H1 (cell line): Measurements from ENCODE around the gene STIM1. TPM values are rescaled to one million over a fixed set of nuclear protein-coding genes. Genes with fewer than 3 reads are reported as not detected.
"Not testable (repeated sequence)": the region's sequence is repeated elsewhere in the genome, so short reads cannot be mapped to it uniquely, and the experiment has no call there.

Experiments
- CTCF ChIA-PET: fragments of 300-600 bp; sonication (Branson Sonifier 250); formaldehyde crosslinking; loops from one replicate; lab custom pipeline; 2021; ENCODE audit not compliant: partially characterized antibody; lab: Charles Lee
- POLR2A ChIA-PET: fragments of 300-600 bp; sonication (Branson Sonifier 250); formaldehyde crosslinking; loops from one replicate; lab custom pipeline; 2021; ENCODE audit warnings: inconsistent platforms; ENCODE audit not compliant: partially characterized antibody; lab: Charles Lee
- DNase-seq, 2 experiments: peaks; one replicate each; pipeline versions ENCODE4 v3.0.0 to v3.0.0-alpha.2; 2010 to 2022; ENCODE audit warnings: low spot score in 2 of 2, low read depth in 1 of 2, mixed read lengths in 1 of 2
- FAIRE-seq: peaks from 2 replicates; lab custom pipeline; 2011; peaks lifted over from hg19 to GRCh38; lab: Jason Lieb, UNC
- H2AFZ ChIP-seq: 2 replicates; pipeline ENCODE4 v1.8.1; 2012; ENCODE audit warnings: low read length, inconsistent platforms
- H2AK5ac ChIP-seq: 2 replicates; pipeline ENCODE4 v1.6.1; 2013; ENCODE audit warnings: low read depth, low read length
- H2BK120ac ChIP-seq: replicated peaks from 2 replicates; pipeline ENCODE3; 2013; ENCODE audit warnings: low read depth, low read length, inconsistent platforms
- H2BK12ac ChIP-seq: 2 replicates; pipeline ENCODE4 v1.6.1; 2013; ENCODE audit warnings: low read depth, low read length
- H2BK15ac ChIP-seq: 2 replicates; pipeline ENCODE4 v1.6.1; 2013; ENCODE audit warnings: low read length
- H2BK20ac ChIP-seq: 2 replicates; pipeline ENCODE4 v1.6.1; 2013; ENCODE audit warnings: low read length
- H2BK5ac ChIP-seq: 2 replicates; pipeline ENCODE4 v1.6.1; 2013; ENCODE audit warnings: low read depth, low read length
- H3K14ac ChIP-seq: 2 replicates; pipeline ENCODE4 v1.6.1; 2013; ENCODE audit warnings: inconsistent platforms; ENCODE audit not compliant: insufficient read length
- H3K18ac ChIP-seq: 2 replicates; pipeline ENCODE4 v1.6.1; 2013; ENCODE audit warnings: low read length; ENCODE audit errors: extremely low read depth
- H3K23ac ChIP-seq: 2 replicates; pipeline ENCODE4 v1.6.1; 2013; ENCODE audit warnings: inconsistent platforms; ENCODE audit not compliant: insufficient read length
- H3K23me2 ChIP-seq: 2 replicates; pipeline ENCODE4 v1.6.1; 2013; ENCODE audit warnings: low read depth, low read length
- H3K27ac ChIP-seq: 2 replicates; pipeline ENCODE4 v1.6.1; 2011; ENCODE audit warnings: low read depth, low read length, inconsistent platforms
- H3K27me3 ChIP-seq, 4 experiments: replicated peaks in 1 of 4; 1 replicate in 1 of 4; 2 replicates in 3 of 4; pipeline versions ENCODE4 v1.6.1 to v1.8.1; 2011 to 2013; ENCODE audit warnings: low read length in 3 of 4, mild to moderate bottlenecking in 3 of 4, inconsistent platforms in 2 of 4, mixed read lengths in 2 of 4, moderate library complexity in 1 of 4; ENCODE audit not compliant: control insufficient read depth in 3 of 4, insufficient read depth in 3 of 4; ENCODE audit errors: extremely low read depth in 1 of 4
- H3K36me3 ChIP-seq, 4 experiments: 2 replicates each; pipeline versions ENCODE4 v1.6.1 to v1.8.1; 2011 to 2013; ENCODE audit warnings: mild to moderate bottlenecking in 4 of 4, low read length in 3 of 4, moderate library complexity in 2 of 4, control low read depth in 1 of 4, inconsistent platforms in 1 of 4; ENCODE audit not compliant: insufficient read depth in 4 of 4, control insufficient read depth in 2 of 4
- H3K4ac ChIP-seq: replicated peaks from 2 replicates; pipeline ENCODE3; 2013; ENCODE audit warnings: low read length, low read depth, mixed read lengths, inconsistent platforms; ENCODE audit not compliant: insufficient read length
- H3K4me1 ChIP-seq, 4 experiments: replicated peaks in 1 of 4; 1 replicate in 1 of 4; 2 replicates in 3 of 4; pipeline versions ENCODE4 v1.6.1 to v1.8.1; 2011 to 2013; ENCODE audit warnings: low read length in 3 of 4, inconsistent platforms in 2 of 4, mixed read lengths in 1 of 4; ENCODE audit not compliant: insufficient read depth in 4 of 4, control insufficient read depth in 3 of 4
- H3K4me2 ChIP-seq, 2 experiments: 2 replicates each; pipeline versions ENCODE4 v1.6.1 to v1.8.1; 2011 to 2013; ENCODE audit warnings: low read depth in 2 of 2, low read length in 2 of 2, control low read depth in 1 of 2, inconsistent platforms in 1 of 2, mild to moderate bottlenecking in 1 of 2; ENCODE audit not compliant: insufficient read depth in 1 of 2
- H3K4me3 ChIP-seq, 4 experiments: fragments of 200-600, 300-600 bp in 1 of 4; sonication (generic), shearing (Covaris generic), sonication (Bioruptor Twin) in 1 of 4; 2 replicates each; pipeline versions ENCODE4 v1.5.1 to v1.8.1; 2011 to 2016; ENCODE audit warnings: low read length in 4 of 4, low read depth in 3 of 4, control low read depth in 2 of 4, inconsistent platforms in 2 of 4, mild to moderate bottlenecking in 2 of 4, mixed read lengths in 1 of 4, moderate library complexity in 1 of 4; ENCODE audit not compliant: insufficient read depth in 2 of 4; ENCODE audit errors: extremely low read depth in 1 of 4
- H3K56ac ChIP-seq: replicated peaks from 2 replicates; pipeline ENCODE3; 2013; ENCODE audit warnings: low read depth, mild to moderate bottlenecking, mixed read lengths, low read length, inconsistent platforms; ENCODE audit not compliant: insufficient read length
- H3K79me1 ChIP-seq: 2 replicates; pipeline ENCODE4 v1.6.1; 2013; ENCODE audit warnings: low read depth, low read length, control low read depth
- H3K79me2 ChIP-seq, 2 experiments: 2 replicates each; pipeline versions ENCODE4 v1.6.1 to v1.8.1; 2012 to 2013; ENCODE audit warnings: low read length in 2 of 2, mild to moderate bottlenecking in 2 of 2, inconsistent platforms in 1 of 2; ENCODE audit not compliant: insufficient read depth in 2 of 2, control insufficient read depth in 1 of 2
- H3K9ac ChIP-seq, 4 experiments: replicated peaks in 1 of 4; 1 replicate in 1 of 4; 2 replicates in 3 of 4; pipeline versions ENCODE4 v1.6.1 to v1.8.1; 2011 to 2013; ENCODE audit warnings: low read depth in 3 of 4, low read length in 3 of 4, control low read depth in 2 of 4, mild to moderate bottlenecking in 2 of 4, moderate library complexity in 2 of 4, inconsistent platforms in 1 of 4; ENCODE audit errors: extremely low read depth in 1 of 4
- H3K9me3 ChIP-seq, 2 experiments: 2 replicates each; pipeline versions ENCODE4 v1.6.1 to v1.8.1; 2012 to 2013; ENCODE audit warnings: mild to moderate bottlenecking in 2 of 2, moderate library complexity in 2 of 2, control low read depth in 1 of 2, inconsistent platforms in 1 of 2, low read depth in 1 of 2, low read length in 1 of 2, mixed read lengths in 1 of 2; ENCODE audit not compliant: insufficient read depth in 2 of 2
- H4K20me1 ChIP-seq, 2 experiments: replicated peaks in 1 of 2; 2 replicates each; pipeline versions ENCODE3 to v1.8.1; 2011 to 2013; ENCODE audit warnings: inconsistent platforms in 2 of 2, low read length in 2 of 2, mild to moderate bottlenecking in 1 of 2; ENCODE audit not compliant: insufficient read depth in 2 of 2, control insufficient read depth in 1 of 2
- H4K5ac ChIP-seq: 2 replicates; pipeline ENCODE4 v1.6.1; 2013; ENCODE audit warnings: low read length, low read depth, mixed read lengths, inconsistent platforms; ENCODE audit not compliant: insufficient read length
- H4K8ac ChIP-seq: 2 replicates; pipeline ENCODE4 v1.8.0; 2013; ENCODE audit warnings: mild to moderate bottlenecking, moderate library complexity, low read length, inconsistent platforms; ENCODE audit not compliant: insufficient read depth; ENCODE audit errors: extremely low read depth
- H4K91ac ChIP-seq: replicated peaks from 2 replicates; pipeline ENCODE3; 2013; ENCODE audit warnings: low read length, mixed read lengths, inconsistent platforms; ENCODE audit not compliant: insufficient read length
- WGBS, 2 experiments: shearing (Covaris generic) in 1 of 2; methylation state at CpG; one replicate each; pipeline versions ENCODE4 v1.1.6 to v1.1.7; 2013 to 2015; ENCODE audit warnings: low lambda C conversion rate in 2 of 2, mixed read lengths in 2 of 2, inconsistent platforms in 1 of 2, low coverage in 1 of 2, missing lambda C conversion rate in 1 of 2; ENCODE audit not compliant: insufficient replicate concordance in 2 of 2, insufficient coverage in 1 of 2, insufficient read length in 1 of 2; ENCODE audit errors: extremely low coverage in 1 of 2, missing lambda C conversion rate in 1 of 2; 5-methylcytosine and 5-hydroxymethylcytosine counted together
- polyA plus RNA-seq, 7 experiments: library from polyadenylated mRNA; depleted of rRNA in 3 of 7; stranded (reverse) in 5 of 7; unstranded in 2 of 7; fragments of >200 nt in 5 of 7; fragments of 200-250 nt in 2 of 7; gene quantifications; 1 replicate in 5 of 7; 2 replicates in 1 of 7; 4 replicates in 1 of 7; pipeline versions ENCODE4 v1.2.1 to v1.2.3, GENCODE V29; 2011 to 2013; ENCODE audit warnings: missing spikeins in 2 of 7, mixed read lengths in 2 of 7
- total RNA-seq: library from RNA; stranded (reverse); fragmentation: NEBNext Ultra II Directional; extraction: Animal tissue kit (Norgen Biotek cat#: 25700); gene quantifications from 2 replicates; pipeline ENCODE4 v1.2.1, GENCODE V29; 2021

The STIM1 gene
- total and polyA plus RNA-seq, 2 of the 8 experiments (the other 6 are each of a cell fraction or from before 2014, with no cell fraction given): 11.1 to 12.2 TPM

- not testable (repeated sequence) for H3K56ac ChIP-seq, H4K5ac ChIP-seq, H4K91ac ChIP-seq, H2BK120ac ChIP-seq, H3K4ac ChIP-seq, H3K79me1 ChIP-seq, H2BK15ac ChIP-seq, H3K27ac ChIP-seq, H2BK5ac ChIP-seq, H3K4me2 ChIP-seq, H3K23ac ChIP-seq, H3K27me3 ChIP-seq, H3K4me1 ChIP-seq, H3K18ac ChIP-seq, H2BK12ac ChIP-seq, H2AK5ac ChIP-seq, H3K4me3 ChIP-seq, H3K9me3 ChIP-seq, DNase-seq, H4K20me1 ChIP-seq, H2BK20ac ChIP-seq, H3K36me3 ChIP-seq, H3K14ac ChIP-seq, H2AFZ ChIP-seq, H3K23me2 ChIP-seq, H4K8ac ChIP-seq, FAIRE-seq, H3K79me2 ChIP-seq, H3K9ac ChIP-seq
- ChIA-PET CTCF (interaction anchor here (0.8 to 10.8 kb wide), 5 partner anchors 9 to 258 kb away, joined by 3 to 61 read pairs (median 3); partner anchors contain the start of gene RHOG), POLR2A (interaction anchor here (1.9 kb wide), 1 partner anchor 19 kb away, joined by 6 read pairs; no protein-coding TSS in a partner anchor)
- 93% methylated on average over 5 of the region's 5 CpGs; no CpG with 5 or more reads in 1 of the 2 experiments for WGBS, 2 experiments
Measured at GRCh38 chr11:3814832-3815231, 40.6 kb upstream of the STIM1 start.
